Measurements from ENCODE around the gene APOBR.

APOBR gene

GRCh38 chr16:28486266-28486665, 8.2 kb upstream of the APOBR start:
- no peak overlapping the region for H3K4me2 ChIP-seq
- H3K9ac ChIP-seq, result no peak overlapping the region
- no peak overlapping the region for H3K4me3 ChIP-seq (IDR thresholded peaks at IDR 0.05; ENCODE audit: insufficient read depth, low read depth, low read length)
- 0 out of 2 replicates have a peak, but pooled peaks cover 6% of the 10 kb centered on the region for H3K79me2 ChIP-seq (ENCODE audit: insufficient read depth, low read depth)
- H3K36me3 ChIP-seq (ENCODE audit: insufficient read depth), result no peaks in the 10 kb centered on the region
- TF ChIP-seq, protein P1, sequence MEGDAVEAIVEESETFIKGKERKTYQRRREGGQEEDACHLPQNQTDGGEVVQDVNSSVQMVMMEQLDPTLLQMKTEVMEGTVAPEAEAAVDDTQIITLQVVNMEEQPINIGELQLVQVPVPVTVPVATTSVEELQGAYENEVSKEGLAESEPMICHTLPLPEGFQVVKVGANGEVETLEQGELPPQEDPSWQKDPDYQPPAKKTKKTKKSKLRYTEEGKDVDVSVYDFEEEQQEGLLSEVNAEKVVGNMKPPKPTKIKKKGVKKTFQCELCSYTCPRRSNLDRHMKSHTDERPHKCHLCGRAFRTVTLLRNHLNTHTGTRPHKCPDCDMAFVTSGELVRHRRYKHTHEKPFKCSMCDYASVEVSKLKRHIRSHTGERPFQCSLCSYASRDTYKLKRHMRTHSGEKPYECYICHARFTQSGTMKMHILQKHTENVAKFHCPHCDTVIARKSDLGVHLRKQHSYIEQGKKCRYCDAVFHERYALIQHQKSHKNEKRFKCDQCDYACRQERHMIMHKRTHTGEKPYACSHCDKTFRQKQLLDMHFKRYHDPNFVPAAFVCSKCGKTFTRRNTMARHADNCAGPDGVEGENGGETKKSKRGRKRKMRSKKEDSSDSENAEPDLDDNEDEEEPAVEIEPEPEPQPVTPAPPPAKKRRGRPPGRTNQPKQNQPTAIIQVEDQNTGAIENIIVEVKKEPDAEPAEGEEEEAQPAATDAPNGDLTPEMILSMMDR (conservative IDR thresholded peaks at IDR 0.05; ENCODE audit: low read depth, low read length), result no peak
- H2AFZ ChIP-seq (ENCODE audit: low read depth), result no peak overlapping the region
- no peaks in the 10 kb centered on the region for H4K20me1 ChIP-seq (ENCODE audit: insufficient read depth)
- no peak overlapping the region for H3K27ac ChIP-seq
- H3K27me3 ChIP-seq (ENCODE audit: insufficient read depth, low read depth), result no peaks in the 10 kb centered on the region
- H3K4me1 ChIP-seq (ENCODE audit: low read depth, poor library complexity, severe bottlenecking), result peaks cover 28% of the 10 kb centered on the region

GRCh38 chr16:28491230-28491969, 3.0 kb upstream of the APOBR start:
- TF ChIP-seq, protein P1 (conservative IDR thresholded peaks at IDR 0.05; ENCODE audit: low read depth, low read length), result no peak
- H3K27ac ChIP-seq, result peak overlapping the region; percentile 97
- peak overlapping the region; percentile 97 for H3K9ac ChIP-seq
- H2AFZ ChIP-seq (ENCODE audit: low read depth), result peak overlapping the region; percentile 100
- peak overlapping the region; percentile 94 for H3K4me2 ChIP-seq
- H4K20me1 ChIP-seq (ENCODE audit: insufficient read depth), result no peaks in the 10 kb centered on the region
- peaks cover 6% of the 10 kb centered on the region; the same call in 1 of the 2 replicates for H3K27me3 ChIP-seq (ENCODE audit: insufficient read depth, low read depth)
- H3K79me2 ChIP-seq (ENCODE audit: insufficient read depth, low read depth), result 0 out of 2 replicates have a peak, but pooled peaks cover 11% of the 10 kb centered on the region
- H3K36me3 ChIP-seq (ENCODE audit: insufficient read depth), result no peaks in the 10 kb centered on the region
- no peak overlapping the region for H3K4me3 ChIP-seq (IDR thresholded peaks at IDR 0.05; ENCODE audit: insufficient read depth, low read depth, low read length)
- H3K4me1 ChIP-seq (ENCODE audit: low read depth, poor library complexity, severe bottlenecking), result peaks cover 54% of the 10 kb centered on the region

GRCh38 chr16:28491970-28492474, 2.4 kb upstream of the APOBR start, which contains the start of gene CLN3:
TSS of gene CLN3 (minus strand) at chr16:28492074. CDS start at chr16:28491759, 315 bp downstream.
- peak within 1 kb of the TSS; percentile 94 for H3K4me2 ChIP-seq
- H2AFZ ChIP-seq (ENCODE audit: low read depth), result peak within 1 kb of the TSS; percentile 100
- TF ChIP-seq, protein P1 (conservative IDR thresholded peaks at IDR 0.05; ENCODE audit: low read depth, low read length), result no peak
- H3K36me3 ChIP-seq (ENCODE audit: insufficient read depth), result no peaks in the 10 kb centered on the region
- H3K4me3 ChIP-seq (IDR thresholded peaks at IDR 0.05; ENCODE audit: insufficient read depth, low read depth, low read length), result no peak within 1 kb of the TSS
- peaks cover 54% of the 10 kb centered on the region for H3K4me1 ChIP-seq (ENCODE audit: low read depth, poor library complexity, severe bottlenecking)
- peaks cover 6% of the 10 kb centered on the region for H3K27me3 ChIP-seq (ENCODE audit: insufficient read depth, low read depth)
- H4K20me1 ChIP-seq (ENCODE audit: insufficient read depth), result no peaks in the 10 kb centered on the region
- H3K9ac ChIP-seq, result peak within 1 kb of the TSS; percentile 97
- H3K79me2 ChIP-seq (ENCODE audit: insufficient read depth, low read depth), result 0 out of 2 replicates have a peak, but pooled peaks cover 11% of the 10 kb centered on the region
- peak within 1 kb of the TSS; percentile 97 for H3K27ac ChIP-seq

DNA sequence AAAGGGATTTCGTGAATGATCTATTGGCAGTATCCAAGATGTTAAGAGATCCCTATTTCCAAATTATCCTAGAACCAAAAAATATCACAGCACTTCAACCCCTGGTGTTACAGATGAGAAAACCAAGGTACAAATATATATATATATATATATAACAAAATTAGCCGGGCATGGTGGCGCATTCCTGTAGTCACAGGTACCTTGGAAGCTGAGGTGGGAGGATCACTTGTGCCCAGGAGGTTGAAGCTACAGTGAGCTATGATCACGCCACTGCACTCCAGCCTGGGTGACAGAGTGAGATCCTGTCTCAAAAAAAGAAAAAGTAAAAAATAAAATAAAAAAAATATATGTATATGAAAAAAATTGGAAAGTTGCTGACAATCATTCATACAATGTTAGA, 1.9 kb upstream of the APOBR start:
- Histone ChIP-seq H3K4me1 (ENCODE audit: low read depth, poor library complexity, severe bottlenecking) (peaks cover 54% of the 10 kb centered on the region), H3K9ac (peak overlapping the region; percentile 97), H3K27me3 (ENCODE audit: insufficient read depth, low read depth) (peaks cover 6% of the 10 kb centered on the region), H3K36me3 (ENCODE audit: insufficient read depth) (no peaks in the 10 kb centered on the region), H2AFZ (ENCODE audit: low read depth) (peak overlapping the region; percentile 100), H3K4me2 (peak overlapping the region; percentile 94; the same call in 1 of the 2 replicates), H4K20me1 (ENCODE audit: insufficient read depth) (no peaks in the 10 kb centered on the region), H3K27ac (peak overlapping the region; percentile 97), H3K79me2 (ENCODE audit: insufficient read depth, low read depth) (0 out of 2 replicates have a peak, but pooled peaks cover 11% of the 10 kb centered on the region), H3K4me3 (IDR thresholded peaks at IDR 0.05; ENCODE audit: insufficient read depth, low read depth, low read length) (no peak overlapping the region)
- TF ChIP-seq, protein P1 (conservative IDR thresholded peaks at IDR 0.05; ENCODE audit: low read depth, low read length), result no peak
